ENCODE data around the gene WDR20. TPM values are rescaled to one million over a fixed set of nuclear protein-coding genes. Genes with fewer than 3 reads are reported as not detected.
"Not testable (repeated sequence)": the region's sequence is repeated elsewhere in the genome, so short reads cannot be mapped to it uniquely, and the experiment has no call there.

WDR20 gene
- total RNA-seq, 1 donor from 2014 or later: 42.3 TPM

- no peaks in the 10 kb centered on the region for H3K27me3 Mint-ChIP-seq
- POLR2A ChIA-PET: no interaction called here
- H3K36me3 Mint-ChIP-seq (ENCODE audit: low read depth): peaks cover 31% of the 10 kb centered on the region
- ATAC-seq (ENCODE audit: low read depth) (no peak), DNase-seq (no peak)
- H3K27ac Mint-ChIP-seq: no peak overlapping the region
- H3K4me1 Mint-ChIP-seq: peaks cover 13% of the 10 kb centered on the region
- no peaks in the 10 kb centered on the region for H3K9me3 Mint-ChIP-seq
- intact Hi-C loops (cut with micrococcal nuclease): no loop called here
- no peak overlapping the region for H3K4me3 Mint-ChIP-seq
- no peak for TF ChIP-seq CTCF (IDR thresholded peaks at IDR 0.05)
- CTCF ChIA-PET: no interaction called here
These were observed 6.7 kb downstream of the WDR20 start for GRCh38 chr14:102146423-102146822.

DNA sequence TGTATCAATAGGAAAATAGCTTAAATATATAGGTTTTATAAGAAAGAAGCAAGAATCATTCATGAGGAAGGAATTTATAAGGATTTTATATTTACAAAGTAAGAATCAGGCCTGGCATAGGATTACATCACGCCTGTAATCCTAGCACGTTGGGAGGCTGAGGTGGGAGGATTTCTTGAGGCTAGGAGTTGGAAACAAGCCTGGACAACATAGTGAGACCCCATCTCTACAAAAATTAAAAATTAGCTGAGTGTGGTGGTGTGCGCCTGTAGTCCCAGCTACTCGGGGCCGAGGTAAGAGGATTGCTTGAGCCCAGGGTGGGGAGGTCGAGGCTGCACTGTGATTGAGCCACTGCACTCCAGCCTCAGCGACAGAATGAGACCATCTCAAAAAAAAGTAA, 10.4 kb downstream of the WDR20 start:
- TF ChIP-seq CTCF (IDR thresholded peaks at IDR 0.05): no peak
- DNase-seq (no peak), ATAC-seq (ENCODE audit: low read depth) (no peak)
- Mint-ChIP-seq H3K4me3 (no peak overlapping the region), H3K27me3 (no peaks in the 10 kb centered on the region), H3K27ac (no peak overlapping the region), H3K36me3 (ENCODE audit: low read depth) (peaks cover 50% of the 10 kb centered on the region), H3K9me3 (no peaks in the 10 kb centered on the region), H3K4me1 (peaks cover 21% of the 10 kb centered on the region)
- intact Hi-C loops (cut with micrococcal nuclease): no loop called here
- ChIA-PET CTCF (no interaction called here), POLR2A (interaction anchor here (1.1 kb wide), 1 partner anchor 10 kb away, joined by 3 read pairs; the partner anchor contains the start of gene WDR20)

- no peaks in the 10 kb centered on the region for H3K27me3 Mint-ChIP-seq
- no peaks in the 10 kb centered on the region for H3K9me3 Mint-ChIP-seq
- CTCF ChIA-PET: no interaction called here
- peaks cover 47% of the 10 kb centered on the region for H3K36me3 Mint-ChIP-seq (ENCODE audit: low read depth)
- peaks cover 23% of the 10 kb centered on the region for H3K4me1 Mint-ChIP-seq
- H3K4me3 Mint-ChIP-seq: no peak overlapping the region
- no peak for TF ChIP-seq CTCF (IDR thresholded peaks at IDR 0.05)
- no peak for DNase-seq
- ATAC-seq (ENCODE audit: low read depth): no peak
- no peak overlapping the region for H3K27ac Mint-ChIP-seq
- POLR2A ChIA-PET: interaction anchor here (1.1 kb wide), 1 partner anchor 11 kb away, joined by 3 read pairs; the partner anchor contains the start of gene WDR20
- intact Hi-C loops (cut with micrococcal nuclease): no loop called here
These were observed 11.0 kb downstream of the WDR20 start for GRCh38 chr14:102150744-102151143.

- intact Hi-C loops (cut with micrococcal nuclease); H3K9me3 Mint-ChIP-seq; H3K27ac Mint-ChIP-seq; H3K4me3 Mint-ChIP-seq; ATAC-seq (ENCODE audit: low read depth); POLR2A ChIA-PET; H3K27me3 Mint-ChIP-seq; DNase-seq; CTCF ChIA-PET: not testable (repeated sequence)
- Mint-ChIP-seq H3K36me3 (ENCODE audit: low read depth) (peaks cover 41% of the 10 kb centered on the region), H3K4me1 (peaks cover 18% of the 10 kb centered on the region)
These were observed 11.7 kb downstream of the WDR20 start for GRCh38 chr14:102151411-102151810.

GRCh38 chr14:102154121-102154520, 14.4 kb downstream of the WDR20 start:
- peaks cover 27% of the 10 kb centered on the region for H3K4me1 Mint-ChIP-seq
- peaks cover 32% of the 10 kb centered on the region for H3K36me3 Mint-ChIP-seq (ENCODE audit: low read depth)
- POLR2A ChIA-PET: no interaction called here
- H3K27ac Mint-ChIP-seq: no peak overlapping the region
- H3K4me3 Mint-ChIP-seq: no peak overlapping the region
- TF ChIP-seq CTCF (IDR thresholded peaks at IDR 0.05): no peak
- intact Hi-C loops (cut with micrococcal nuclease): no loop called here
- H3K27me3 Mint-ChIP-seq: no peaks in the 10 kb centered on the region
- DNase-seq (no peak), ATAC-seq (ENCODE audit: low read depth) (no peak)
- CTCF ChIA-PET: no interaction called here
- no peaks in the 10 kb centered on the region for H3K9me3 Mint-ChIP-seq
